Smooth muscle cell (in vitro differentiated cells): Measurements from ENCODE around the gene MED31. TPM values are rescaled to one million over a fixed set of nuclear protein-coding genes. Genes with fewer than 3 reads are reported as not detected.

ENCODE experiments used
- microRNA-seq: library from miRNA; unstranded; fragments of <30 nt; microRNA quantifications from one replicate; pipeline ENCODE4, GENCODE V29; 2016; ENCODE audit warnings: borderline number of aligned reads
- polyA plus RNA-seq: library from polyadenylated mRNA; unstranded; fragments of >200 nt; fragmentation: Nextera tagmentation; extraction: Ambion mirVana; gene quantifications from 2 replicates; pipeline ENCODE4 v1.2.1, GENCODE V29; 2016
- small RNA-seq: library from RNA; depleted of rRNA; stranded (forward); fragments of <200 nt; gene quantifications from one replicate; pipeline ENCODE3, GENCODE V24; 2014
- total RNA-seq: library from RNA; depleted of rRNA; stranded (reverse); fragments of >200 nt; gene quantifications from 2 replicates; pipeline ENCODE4 v1.2.3, GENCODE V29; 2014

MED31 gene
- total and polyA plus RNA-seq, 2 experiments from 2014 or later = 26.3 to 59.1 TPM

Small RNAs within 50 kb of the gene (microRNA-seq; reads per million reads assigned to microRNA genes)
- gene MIR4520-1 (not detected), gene MIR4520-2 (not detected)

Small RNAs within 50 kb of the gene (small RNA-seq; reads per million reads assigned to genes)
- gene MIR4520-1 = 0.11 reads per million
- 0.32 reads per million, percentile 7 among the genes with 10 or more reads in this experiment for gene RNA5SP435

Other genes starting within 250 kb of the MED31 start
- gene AIPL1, start 216.5 kb downstream of the MED31 start, total RNA-seq = not detected in 2 replicates
- gene AIPL1, start 216.5 kb downstream of the MED31 start, polyA plus RNA-seq = not detected in 2 replicates
- gene PIMREG, start 207.2 kb downstream of the MED31 start, total RNA-seq = 2.2 and 3.5 TPM in 2 replicates
- 10.3 and 11.7 TPM in 2 replicates for gene PIMREG, start 207.2 kb downstream of the MED31 start, polyA plus RNA-seq
- gene PITPNM3, start 95.0 kb downstream of the MED31 start, total RNA-seq = 2.6 and 3.9 TPM in 2 replicates
- 2.4 and 3.7 TPM in 2 replicates for gene PITPNM3, start 95.0 kb downstream of the MED31 start, polyA plus RNA-seq
- 15.0 and 22.0 TPM in 2 replicates for gene KIAA0753, start 10.9 kb downstream of the MED31 start, total RNA-seq
- gene KIAA0753, start 10.9 kb downstream of the MED31 start, polyA plus RNA-seq = 4.9 and 6.3 TPM in 2 replicates
- 132 and 363 TPM in 2 replicates for gene TXNDC17, start 10.5 kb downstream of the MED31 start, total RNA-seq
- gene TXNDC17, start 10.5 kb downstream of the MED31 start, polyA plus RNA-seq = 431 and 468 TPM in 2 replicates
- 3.3 and 5.5 TPM in 2 replicates for gene C17orf100, start 157 bp upstream of the MED31 start, total RNA-seq
- 5.8 and 6.5 TPM in 2 replicates for gene C17orf100, start 157 bp upstream of the MED31 start, polyA plus RNA-seq
- gene SLC13A5, start 61.8 kb upstream of the MED31 start, total RNA-seq = 2.3 and 4.3 TPM in 2 replicates
- gene SLC13A5, start 61.8 kb upstream of the MED31 start, polyA plus RNA-seq = 0.22 TPM in 1 of 2 replicates, not detected in the other
- gene XAF1, start 104.4 kb upstream of the MED31 start, total RNA-seq = 3.9 and 7.9 TPM in 2 replicates
- gene XAF1, start 104.4 kb upstream of the MED31 start, polyA plus RNA-seq = 3.1 and 8.3 TPM in 2 replicates
- gene FBXO39, start 124.6 kb upstream of the MED31 start, total RNA-seq = not detected in 2 replicates
- gene FBXO39, start 124.6 kb upstream of the MED31 start, polyA plus RNA-seq = 0.78 TPM in 1 of 2 replicates, not detected in the other
- gene TEKT1, start 180.1 kb upstream of the MED31 start, total RNA-seq = not detected in 2 replicates
- not detected in 2 replicates for gene TEKT1, start 180.1 kb upstream of the MED31 start, polyA plus RNA-seq